Choroid plexus epithelial cell (primary cell): Measurements from ENCODE around the gene DNTT.

Experiments
- DNase-seq: peaks from one replicate; pipeline ENCODE4 v3.0.0-alpha.2; 2010; ENCODE audit warnings: low read depth
- H3K4me3 ChIP-seq: 2 replicates; pipeline ENCODE4 v1.5.1; 2011; ENCODE audit warnings: low read depth, mild to moderate bottlenecking, control low read depth, low read length, moderate library complexity
- CTCF ChIP-seq: conservative IDR thresholded peaks from 2 replicates; pipeline ENCODE4 v1.5.1; 2011; ENCODE audit warnings: low read depth, mild to moderate bottlenecking, control low read depth, inconsistent platforms, low read length, moderate library complexity

DNTT gene

GRCh38 chr10:96321822-96322221 lies 17.6 kb downstream of the DNTT start:
- no peak for TF ChIP-seq CTCF

GRCh38 chr10:96322275-96322674 lies 18.0 kb downstream of the DNTT start:
- no peak for DNase-seq
- H3K4me3 ChIP-seq = no peak overlapping the region
- TF ChIP-seq CTCF = no peak

More at GRCh38 chr10:96321822-96322221, 17.6 kb downstream of the DNTT start:
- no peak for DNase-seq
- H3K4me3 ChIP-seq = no peak overlapping the region

- DNase-seq = no peak
- no peak overlapping the region for H3K4me3 ChIP-seq
- TF ChIP-seq CTCF = no peak
Observed at GRCh38 chr10:96324447-96324846, 20.2 kb downstream of the DNTT start.

GRCh38 chr10:96325719-96326373 lies 21.6 kb downstream of the DNTT start:
- DNase-seq = no peak
- no peak for TF ChIP-seq CTCF
- no peak overlapping the region for H3K4me3 ChIP-seq

- no peak overlapping the region for H3K4me3 ChIP-seq
- no peak for DNase-seq
- TF ChIP-seq CTCF = no peak
Observed at GRCh38 chr10:96327462-96327861, 23.2 kb downstream of the DNTT start.

GRCh38 chr10:96333101-96333500 lies 28.9 kb downstream of the DNTT start:
- no peak for DNase-seq
- no peak overlapping the region for H3K4me3 ChIP-seq
- no peak for TF ChIP-seq CTCF
